Measurements from ENCODE around the gene CEL. TPM values are rescaled to one million over a fixed set of nuclear protein-coding genes. Genes with fewer than 3 reads are reported as not detected.
A peak's percentile ranks its signal among the peaks of the same experiment; 100 is the strongest.

CEL gene
- total RNA-seq, 4 donors from 2014 or later = 0.38 to 31.2 (median 8.4) TPM

DNA sequence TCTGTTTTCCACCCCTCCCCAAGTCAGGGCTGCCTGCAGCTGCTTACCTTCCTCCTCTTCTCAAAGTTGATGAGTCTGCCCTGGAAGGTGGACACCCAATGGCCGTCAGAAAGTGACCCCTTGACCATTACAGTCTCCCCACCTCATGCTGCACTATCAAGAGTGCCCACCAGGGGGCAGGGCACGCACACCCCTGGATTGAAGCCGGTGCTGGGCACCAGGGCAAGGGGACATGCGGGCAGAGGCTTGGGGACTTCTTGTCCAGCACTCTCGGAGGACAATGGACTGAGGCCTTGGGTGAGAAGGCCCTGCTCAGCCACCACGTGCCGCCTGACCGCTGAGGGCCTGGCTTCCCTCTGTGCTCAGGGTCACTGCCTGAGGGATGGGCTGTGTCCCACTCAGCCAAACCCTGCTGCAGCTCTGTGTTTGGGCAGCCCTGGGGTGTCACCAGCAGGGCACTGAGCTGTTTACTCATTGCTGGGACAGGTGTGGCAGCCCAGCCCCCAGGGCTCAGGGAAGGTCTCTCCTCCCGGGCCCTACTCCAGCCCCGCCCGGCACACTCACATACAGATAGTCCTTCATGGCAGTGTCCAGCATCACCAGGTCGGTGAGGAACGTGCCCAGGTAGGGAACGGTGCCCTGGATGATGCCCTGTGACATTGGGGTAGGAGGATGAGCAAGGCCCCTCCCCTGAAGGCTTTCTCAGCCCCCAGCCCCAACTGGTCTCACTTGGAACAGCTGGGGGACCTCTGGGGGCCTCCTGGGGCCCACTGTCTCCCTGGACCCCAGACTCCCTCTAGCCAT lies 41.6 kb downstream of the CEL start:
- intact Hi-C loops (cut with DNase I; ENCODE audit: low total_unique reads) = loop anchor here (2.0 kb wide), 1 partner anchor 43 kb away; no protein-coding TSS in a partner anchor
- no peak overlapping the region for H3K4me3 ChIP-seq (ENCODE audit: low read depth, poor library complexity, severe bottlenecking)
- TF ChIP-seq CTCF (IDR thresholded peaks at IDR 0.05) (peak in 1 of 3 donors; percentile 65), POLR2A (IDR thresholded peaks at IDR 0.05) (no peak)
- peak in 1 of 2 donors; percentile 93 for DNase-seq (ENCODE audit: low spot score in 2 of 2)
- WGBS, 2 donors = 48 to 52% methylated on average over 14 of the region's 14 CpGs

DNA sequence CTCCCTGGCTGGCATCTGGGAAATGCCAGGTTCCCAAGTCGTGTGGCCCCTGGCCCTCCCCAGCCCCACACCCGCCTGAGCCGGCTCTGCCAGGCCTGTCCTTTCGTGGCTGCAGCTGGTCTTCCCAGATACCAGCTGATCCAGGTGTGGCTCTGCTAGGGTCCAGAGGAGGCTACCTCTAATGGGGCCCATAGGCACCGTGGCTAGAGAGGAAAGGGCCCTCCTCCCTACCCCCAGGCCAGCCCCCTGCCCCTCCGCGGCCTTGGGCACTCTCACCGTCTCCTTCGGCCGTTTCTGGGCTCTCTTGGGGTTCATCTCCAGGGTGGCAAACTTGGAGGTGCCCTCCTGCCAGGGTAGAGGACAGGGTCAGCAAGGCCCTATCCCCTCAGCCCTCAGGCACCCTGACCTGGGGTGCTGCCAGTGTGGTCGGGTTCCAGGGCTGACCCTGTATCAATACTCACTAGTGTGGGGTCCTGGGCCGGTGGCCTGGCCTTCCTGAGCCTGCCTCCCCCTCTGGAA lies 42.3 kb downstream of the CEL start:
- intact Hi-C loops (cut with DNase I; ENCODE audit: low total_unique reads) = loop anchor here (2.0 kb wide), 1 partner anchor 43 kb away; no protein-coding TSS in a partner anchor
- no peak overlapping the region for H3K4me3 ChIP-seq (ENCODE audit: low read depth, poor library complexity, severe bottlenecking)
- peak in 1 of 2 donors; percentile 82 for DNase-seq (ENCODE audit: low spot score in 2 of 2)
- 82 to 84% methylated on average over 12 of the region's 12 CpGs for WGBS, 2 donors
- TF ChIP-seq CTCF (IDR thresholded peaks at IDR 0.05) (no peak), POLR2A (IDR thresholded peaks at IDR 0.05) (no peak)

GRCh38 chr9:133104718-133105460 lies 43.1 kb downstream of the CEL start:
- H3K4me3 ChIP-seq (ENCODE audit: low read depth, poor library complexity, severe bottlenecking) = no peak overlapping the region
- WGBS, 2 donors = 85 to 86% methylated on average over 15 of the region's 15 CpGs
- intact Hi-C loops (cut with DNase I; ENCODE audit: low total_unique reads) = no loop called here
- peak in 1 of 2 donors; percentile 81 for DNase-seq (ENCODE audit: low spot score in 2 of 2)
- TF ChIP-seq POLR2A (IDR thresholded peaks at IDR 0.05) (no peak), CTCF (IDR thresholded peaks at IDR 0.05) (no peak)

- WGBS, 2 donors = 88 to 94% methylated on average over 5 to 7 of the region's 7 CpGs
- no peak for DNase-seq (ENCODE audit: low spot score in 2 of 2)
- no peak overlapping the region for H3K4me3 ChIP-seq (ENCODE audit: low read depth, poor library complexity, severe bottlenecking)
- intact Hi-C loops (cut with DNase I; ENCODE audit: low total_unique reads) = no loop called here
- TF ChIP-seq POLR2A (IDR thresholded peaks at IDR 0.05) (no peak), CTCF (IDR thresholded peaks at IDR 0.05) (no peak)
Measured at GRCh38 chr9:133105461-133105770, 43.6 kb downstream of the CEL start.

DNA sequence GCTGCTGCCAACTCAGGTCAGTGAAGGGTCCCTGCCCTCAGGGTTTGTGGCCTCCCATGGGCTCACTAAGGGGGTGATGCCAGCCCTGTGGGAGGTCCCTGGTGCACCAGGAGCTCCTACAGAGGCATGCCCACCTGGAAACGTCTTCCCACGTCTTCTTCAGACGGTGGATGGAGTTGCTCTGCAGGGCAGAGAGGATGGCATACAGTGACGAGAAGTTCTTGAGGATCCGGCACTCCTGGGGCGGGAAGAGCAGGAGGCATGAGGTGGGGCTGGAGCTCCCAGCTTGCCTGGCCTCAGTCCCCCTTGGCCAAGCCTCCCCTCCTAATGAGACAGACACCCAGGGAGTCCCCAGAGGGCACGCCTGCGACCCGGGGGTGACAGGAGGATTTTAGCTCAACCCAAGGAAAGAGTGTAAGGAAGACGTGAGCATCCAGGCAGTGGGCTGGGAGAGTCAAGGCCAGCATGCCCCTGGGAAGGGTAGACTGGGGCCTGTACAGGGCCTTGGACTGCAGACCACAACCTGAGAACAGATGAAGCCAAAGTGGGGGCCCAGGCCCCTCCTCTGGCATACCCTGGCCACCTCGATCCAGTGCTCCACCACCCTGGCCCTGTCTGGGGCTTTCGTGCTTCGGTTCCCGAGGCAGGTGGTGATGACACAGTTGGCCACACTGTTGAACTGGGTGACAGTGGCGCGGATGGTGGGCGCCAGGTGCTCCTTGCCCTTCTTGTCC lies 44.9 kb downstream of the CEL start:
- TF ChIP-seq CTCF (IDR thresholded peaks at IDR 0.05) = no peak
- TF ChIP-seq POLR2A (IDR thresholded peaks at IDR 0.05) = no peak
- H3K4me3 ChIP-seq (ENCODE audit: low read depth, poor library complexity, severe bottlenecking) = no peak overlapping the region
- 96 to 97% methylated on average over 11 to 16 of the region's 17 CpGs for WGBS, 2 donors
- peak in 1 of 2 donors; percentile 76 for DNase-seq (ENCODE audit: low spot score in 2 of 2)
- intact Hi-C loops (cut with DNase I; ENCODE audit: low total_unique reads) = no loop called here

Measured in lower leg skin (tissue), 4 donors.